Measurements from ENCODE around the gene PRM3.

DNA sequence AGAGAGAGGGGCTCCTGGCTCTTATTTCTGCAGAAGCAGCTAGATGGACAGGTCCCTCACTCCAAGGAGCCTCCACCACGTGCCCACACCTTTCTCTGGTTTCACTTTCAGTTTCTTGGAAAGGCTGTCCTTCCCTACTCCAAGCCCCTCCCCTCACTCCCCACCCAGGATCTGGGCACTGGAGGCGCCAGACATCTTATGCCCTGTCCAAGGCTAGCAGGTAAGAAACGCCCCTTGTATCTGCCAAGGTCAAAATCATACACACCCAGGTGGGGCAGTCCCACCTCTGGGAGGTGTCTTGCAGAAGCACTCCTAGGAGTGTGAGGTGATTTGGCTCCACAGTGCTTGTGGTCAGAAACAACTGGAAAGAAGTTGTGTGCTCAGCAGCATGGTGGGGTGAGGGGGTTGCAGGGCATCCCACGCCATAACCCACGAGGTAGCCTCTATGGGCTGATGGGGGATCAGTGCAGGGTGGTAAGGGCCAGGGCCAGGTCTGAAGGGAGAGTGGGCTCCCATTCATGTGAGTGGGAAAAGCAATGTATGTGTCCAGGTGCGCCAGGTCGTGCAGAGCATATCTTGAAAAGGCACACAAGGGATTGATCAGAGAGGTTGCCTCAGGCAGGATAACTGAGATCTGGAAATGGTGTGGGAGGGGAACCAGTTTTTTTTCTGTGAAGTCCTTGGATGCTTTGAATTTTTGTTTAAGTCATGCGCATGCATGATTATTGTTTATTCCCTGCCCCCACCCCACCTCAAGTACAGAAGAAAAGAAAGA is 39.5 kb upstream of the PRM3 start:
- TF ChIP-seq RFX5 (IDR thresholded peaks at IDR 0.05), result no peak
- TF ChIP-seq EP300 (IDR thresholded peaks at IDR 0.05), result no peak
- TF ChIP-seq CTCF (IDR thresholded peaks at IDR 0.05), result no peak
- no peak for TF ChIP-seq FOSB (CRISPR knock-in tag; IDR thresholded peaks at IDR 0.05)
- TF ChIP-seq, protein P1, sequence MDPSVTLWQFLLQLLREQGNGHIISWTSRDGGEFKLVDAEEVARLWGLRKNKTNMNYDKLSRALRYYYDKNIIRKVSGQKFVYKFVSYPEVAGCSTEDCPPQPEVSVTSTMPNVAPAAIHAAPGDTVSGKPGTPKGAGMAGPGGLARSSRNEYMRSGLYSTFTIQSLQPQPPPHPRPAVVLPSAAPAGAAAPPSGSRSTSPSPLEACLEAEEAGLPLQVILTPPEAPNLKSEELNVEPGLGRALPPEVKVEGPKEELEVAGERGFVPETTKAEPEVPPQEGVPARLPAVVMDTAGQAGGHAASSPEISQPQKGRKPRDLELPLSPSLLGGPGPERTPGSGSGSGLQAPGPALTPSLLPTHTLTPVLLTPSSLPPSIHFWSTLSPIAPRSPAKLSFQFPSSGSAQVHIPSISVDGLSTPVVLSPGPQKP (IDR thresholded peaks at IDR 0.05; ENCODE audit: low read depth, low read length), result no peak

All from A549 (cell line).